Pericardium fibroblast (primary cell): ENCODE measurements around the gene HES4. TPM values are rescaled to one million over a fixed set of nuclear protein-coding genes. Genes with fewer than 3 reads are reported as not detected.

Experiments
- total RNA-seq: library from RNA; depleted of rRNA; stranded (reverse); fragments of >200 nt; gene quantifications from 2 replicates; pipeline ENCODE4 v1.2.3, GENCODE V29; 2015

The HES4 gene, protein sequence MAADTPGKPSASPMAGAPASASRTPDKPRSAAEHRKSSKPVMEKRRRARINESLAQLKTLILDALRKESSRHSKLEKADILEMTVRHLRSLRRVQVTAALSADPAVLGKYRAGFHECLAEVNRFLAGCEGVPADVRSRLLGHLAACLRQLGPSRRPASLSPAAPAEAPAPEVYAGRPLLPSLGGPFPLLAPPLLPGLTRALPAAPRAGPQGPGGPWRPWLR
- total RNA-seq: 1.4 and 29.9 TPM in 2 replicates

DNA sequence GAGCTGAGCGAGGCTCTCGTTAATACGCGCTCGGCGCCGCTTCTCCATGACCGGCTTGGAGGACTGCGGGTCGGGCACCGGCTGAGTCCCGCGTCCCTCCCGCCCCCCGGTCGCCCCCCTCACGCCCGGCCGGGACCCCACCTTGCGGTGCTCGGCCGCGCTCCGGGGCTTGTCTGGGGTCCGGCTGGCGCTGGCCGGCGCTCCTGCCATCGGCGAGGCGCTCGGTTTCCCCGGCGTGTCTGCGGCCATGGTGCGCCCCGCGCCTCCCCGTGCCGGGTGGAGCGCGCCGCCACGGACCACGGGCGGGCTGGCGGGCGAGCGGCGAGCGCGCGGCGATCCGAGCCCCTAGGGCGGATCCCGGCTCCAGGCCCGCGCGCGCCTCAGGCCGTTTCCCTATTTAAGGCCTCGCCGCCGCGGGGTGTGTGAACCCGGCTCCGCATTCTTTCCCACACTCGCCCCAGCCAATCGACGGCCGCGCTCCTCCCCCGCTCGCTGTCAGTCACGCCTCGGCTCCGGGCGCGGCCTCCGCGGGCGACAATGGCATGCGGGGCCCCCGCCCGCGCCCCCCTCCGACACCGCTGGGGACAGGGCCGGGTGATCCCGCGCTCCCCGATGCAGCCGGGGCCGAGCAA lies at the start of gene HES4:
Gene HES4 (minus strand): TSS at position 373 of the 632 bp plus-strand sequence. CDS start 124 bp downstream, at position 249.

DNA sequence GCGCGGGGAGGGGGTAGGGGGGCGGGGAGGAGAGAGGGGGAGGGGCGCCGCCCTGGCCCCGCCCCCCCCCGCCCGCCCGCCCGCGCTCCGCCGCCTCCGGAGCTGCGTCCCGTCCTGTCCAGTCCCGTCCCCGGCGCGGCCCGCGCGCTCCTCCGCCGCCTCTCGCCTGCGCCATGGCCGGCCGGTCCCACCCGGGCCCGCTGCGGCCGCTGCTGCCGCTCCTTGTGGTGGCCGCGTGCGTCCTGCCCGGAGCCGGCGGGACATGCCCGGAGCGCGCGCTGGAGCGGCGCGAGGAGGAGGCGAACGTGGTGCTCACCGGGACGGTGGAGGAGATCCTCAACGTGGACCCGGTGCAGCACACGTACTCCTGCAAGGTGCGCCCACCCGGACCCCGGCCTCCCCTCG lies 20.1 kb upstream of the HES4 start, which contains the start of gene AGRN:
Gene AGRN (plus strand): TSS at position 121 of the 405 bp plus-strand sequence. CDS start 53 bp downstream, at position 174.

DNA sequence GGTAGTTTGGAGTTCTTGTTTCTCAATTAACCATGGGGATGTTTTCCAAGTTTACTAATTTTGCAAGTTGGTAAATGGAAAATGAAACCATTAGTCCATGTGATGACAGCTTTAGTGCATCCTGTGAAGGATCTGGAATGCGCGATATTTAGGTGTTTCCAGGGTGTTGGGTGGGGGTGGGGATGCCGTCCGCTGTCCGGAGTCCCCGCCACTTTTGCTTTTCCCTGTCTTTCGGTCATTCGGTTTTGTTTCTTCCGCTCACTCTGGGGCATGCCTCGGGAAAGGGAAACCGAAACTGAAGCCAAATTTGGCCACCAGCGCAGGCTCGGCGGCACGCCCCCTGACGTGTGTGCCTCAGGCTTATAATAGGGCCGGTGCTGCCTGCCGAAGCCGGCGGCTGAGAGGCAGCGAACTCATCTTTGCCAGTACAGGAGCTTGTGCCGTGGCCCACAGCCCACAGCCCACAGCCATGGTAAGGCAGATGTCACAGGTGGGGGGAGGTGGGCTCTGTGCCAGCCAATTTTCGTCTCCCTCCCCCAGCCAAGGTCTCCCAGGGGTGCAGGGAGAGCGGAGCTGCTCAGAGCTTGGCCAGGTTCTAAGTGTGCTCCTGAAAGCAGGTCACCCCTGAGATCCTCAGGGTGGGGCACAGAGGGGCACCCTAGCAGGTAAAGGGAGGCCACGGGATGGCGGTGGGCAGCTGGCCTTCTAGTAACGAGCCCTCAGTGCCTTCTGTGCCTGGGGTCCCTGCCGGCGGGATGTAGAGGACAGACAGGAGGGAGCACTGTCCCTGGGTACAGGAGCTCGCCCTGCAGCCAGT lies 13.4 kb upstream of the HES4 start, which contains the start of gene ISG15:
Gene ISG15 (plus strand): TSS at position 393 of the 817 bp plus-strand sequence. CDS start 77 bp downstream, at position 470.

DNA sequence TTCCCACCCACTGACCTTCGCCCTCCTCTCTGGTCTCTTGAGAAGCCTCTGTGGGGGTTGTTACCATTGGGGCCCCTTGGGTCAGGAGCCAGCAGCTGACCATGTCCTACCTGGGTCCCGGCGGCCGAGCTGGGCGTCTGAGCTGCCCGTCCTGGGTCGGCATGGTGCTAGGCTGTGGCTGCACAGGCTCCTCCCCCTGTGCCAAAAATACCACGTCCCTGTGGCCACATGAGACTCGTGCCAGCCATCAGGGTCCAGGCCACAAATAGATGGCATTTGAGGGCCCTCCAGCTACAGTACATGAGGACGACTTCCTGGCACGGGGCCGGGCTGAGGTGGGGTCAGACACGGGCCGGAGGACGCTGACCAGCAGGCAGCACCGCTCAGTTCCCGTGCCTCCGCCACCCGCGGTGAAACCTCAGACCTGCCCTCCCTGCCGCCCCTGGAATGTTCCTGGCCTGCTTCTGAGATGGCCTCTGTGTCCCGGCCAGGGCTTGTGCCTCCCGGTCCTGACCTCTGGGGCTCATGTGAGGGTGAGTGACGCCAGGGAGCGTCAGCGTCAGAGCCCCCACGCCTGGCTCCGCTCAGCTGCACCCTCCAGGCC lies 17.8 kb downstream of the HES4 start, which contains the start of gene PERM1:
Gene PERM1 (minus strand): TSS at position 139 of the 604 bp plus-strand sequence. CDS start 1,064 bp downstream, outside the sequence.

DNA sequence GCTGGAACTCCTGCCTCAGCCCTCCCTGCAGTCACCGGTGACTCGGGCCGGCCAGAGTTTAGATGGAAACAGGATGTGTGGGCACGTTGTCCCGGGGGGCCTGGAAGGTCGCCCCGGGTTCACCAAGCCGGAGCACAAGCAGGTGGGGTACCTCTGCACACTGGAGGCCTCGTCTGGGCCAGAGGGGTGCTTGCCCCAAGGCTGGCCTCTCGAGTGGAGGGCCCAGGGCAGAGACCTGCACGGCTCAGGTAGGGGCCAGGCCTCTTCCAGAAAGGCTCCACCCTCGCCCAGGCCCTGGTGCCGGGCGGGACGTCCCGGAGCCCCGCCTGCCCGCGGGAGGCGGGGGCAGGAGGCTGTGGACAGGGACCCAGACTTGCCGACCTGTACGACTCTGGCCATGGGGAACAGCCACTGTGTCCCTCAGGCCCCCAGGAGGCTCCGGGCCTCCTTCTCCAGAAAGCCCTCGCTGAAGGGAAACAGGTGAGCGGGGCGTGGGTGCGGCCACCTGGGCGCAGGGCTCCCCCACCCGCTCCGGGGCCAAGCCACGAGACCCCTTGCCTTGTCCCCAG lies 33.7 kb downstream of the HES4 start, which contains the start of gene PLEKHN1:
Gene PLEKHN1 (plus strand): TSS at position 348 of the 569 bp plus-strand sequence. CDS start 50 bp downstream, at position 398.

DNA sequence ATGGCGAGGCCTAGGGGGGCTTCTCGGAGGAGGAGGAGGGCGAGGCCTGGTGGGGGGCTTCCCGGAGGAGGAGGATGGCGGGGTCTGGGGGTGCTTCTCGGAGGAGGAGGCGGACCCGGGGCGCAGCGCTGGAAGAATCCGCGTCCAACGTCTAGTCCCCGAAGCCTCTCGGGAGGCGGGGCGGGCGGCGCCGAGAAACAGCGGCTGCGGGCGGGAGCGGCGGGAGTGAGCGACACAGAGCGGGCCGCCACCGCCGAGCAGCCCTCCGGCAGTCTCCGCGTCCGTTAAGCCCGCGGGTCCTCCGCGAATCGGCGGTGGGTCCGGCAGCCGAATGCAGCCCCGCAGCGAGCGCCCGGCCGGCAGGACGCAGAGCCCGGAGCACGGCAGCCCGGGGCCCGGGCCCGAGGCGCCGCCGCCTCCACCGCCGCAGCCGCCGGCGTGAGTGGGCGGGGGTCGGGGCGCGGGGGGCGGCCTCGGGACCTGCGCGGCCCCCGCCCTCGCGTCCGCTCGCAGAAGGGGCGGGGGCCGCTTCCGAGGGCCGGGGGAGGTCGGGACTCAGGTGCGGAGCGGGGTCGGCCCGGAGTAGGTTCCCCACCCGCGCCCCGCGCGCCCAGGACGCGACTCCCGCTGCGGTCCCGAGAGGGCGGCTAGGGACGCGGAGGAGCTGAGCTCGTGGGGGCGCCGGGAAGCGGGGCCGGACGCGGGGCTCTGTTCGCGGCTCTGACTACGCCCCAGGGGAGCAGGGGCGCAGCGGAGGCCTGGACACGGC lies 39.4 kb downstream of the HES4 start, which contains the start of gene KLHL17:
Gene KLHL17 (plus strand): TSS at position 222 of the 769 bp plus-strand sequence. CDS start 110 bp downstream, at position 332.

DNA sequence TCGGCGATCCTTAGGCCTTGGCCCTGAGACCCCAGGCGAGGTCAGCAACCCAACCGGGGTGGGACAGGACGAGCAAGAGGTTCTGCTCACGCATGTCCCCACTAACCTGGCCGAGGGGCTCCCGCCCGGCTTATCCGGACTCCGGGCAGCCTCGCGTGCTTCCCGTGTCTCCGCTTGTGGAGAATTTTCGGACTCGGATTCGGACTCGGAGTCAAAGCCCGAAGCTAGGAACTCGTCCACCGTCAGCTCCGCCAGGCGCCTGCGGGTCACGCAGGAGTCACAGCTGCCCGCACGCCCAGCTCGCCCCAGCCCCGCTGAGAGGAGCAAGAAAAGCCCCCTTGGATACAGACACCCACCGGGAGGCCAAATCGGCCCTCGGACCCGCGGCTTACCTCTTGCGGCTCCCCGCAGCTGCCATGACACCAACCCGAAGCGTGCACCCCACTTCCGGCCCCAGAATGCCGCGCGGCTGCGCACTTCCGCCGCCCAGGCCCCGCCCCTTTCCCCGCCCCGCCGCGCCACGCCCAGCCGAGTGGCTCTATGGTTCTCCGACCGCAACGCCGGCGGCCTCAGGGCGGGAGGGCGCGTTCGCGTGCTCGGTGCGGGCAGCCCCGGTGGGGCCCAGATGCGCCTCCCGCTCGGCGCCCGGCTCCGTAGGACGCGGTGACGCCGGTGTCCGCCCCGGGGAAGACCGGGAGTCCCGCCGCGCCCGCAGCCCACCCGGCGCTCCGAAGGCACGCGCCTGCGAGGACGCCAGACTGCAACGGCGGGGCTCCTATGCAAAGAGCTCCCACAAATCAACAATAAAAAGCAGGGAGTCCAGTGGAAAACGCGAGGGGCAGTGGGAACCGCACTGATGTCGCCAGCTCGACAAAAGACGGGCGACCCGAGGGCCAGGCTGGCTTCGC lies 40.8 kb downstream of the HES4 start, which contains the start of gene NOC2L:
Gene NOC2L (minus strand): TSS at position 434 of the 908 bp plus-strand sequence. CDS start 16 bp downstream, at position 418.

Other genes starting within 250 kb of the HES4 start
- 4.0 and 11.7 TPM in 2 replicates for gene SAMD11, start 76.2 kb downstream of the HES4 start, total RNA-seq
- gene NOC2L, start 40.8 kb downstream of the HES4 start, total RNA-seq: 42.0 and 48.3 TPM in 2 replicates
- gene KLHL17, start 39.5 kb downstream of the HES4 start, total RNA-seq: 9.7 and 11.6 TPM in 2 replicates
- gene PLEKHN1, start 33.6 kb downstream of the HES4 start, total RNA-seq: 0.12 TPM in 1 of 2 replicates, not detected in the other
- gene PERM1, start 18.0 kb downstream of the HES4 start, total RNA-seq: not detected in 2 replicates
- gene ISG15, start 13.4 kb upstream of the HES4 start, total RNA-seq: 51.2 and 63.2 TPM in 2 replicates
- 49.1 and 67.4 TPM in 2 replicates for gene AGRN, start 20.0 kb upstream of the HES4 start, total RNA-seq
- not detected in 2 replicates for gene RNF223, start 74.2 kb upstream of the HES4 start, total RNA-seq
- gene C1orf159, start 116.0 kb upstream of the HES4 start, total RNA-seq: 6.9 and 13.7 TPM in 2 replicates
- gene TTLL10, start 173.8 kb upstream of the HES4 start, total RNA-seq: not detected in 2 replicates
- not detected in 2 replicates for gene TNFRSF18, start 206.5 kb upstream of the HES4 start, total RNA-seq
- not detected in 2 replicates for gene TNFRSF4, start 214.1 kb upstream of the HES4 start, total RNA-seq
- 162 and 228 TPM in 2 replicates for gene SDF4, start 231.9 kb upstream of the HES4 start, total RNA-seq
- 34.2 and 34.5 TPM in 2 replicates for gene B3GALT6, start 232.1 kb upstream of the HES4 start, total RNA-seq
- 0.26 and 3.9 TPM in 2 replicates for gene C1QTNF12, start 246.6 kb upstream of the HES4 start, total RNA-seq